Stimulated activated CD8-positive, alpha-beta memory T cell treated with anti-CD3 and anti-CD28 coated beads, Interleukin-12 subunit alpha, Interleukin-12 subunit beta, amount 100 ng/mL, for 24 hours (primary cell): ENCODE measurements around the gene SUSD3.

Experiments
- DNase-seq: peaks from one replicate; pipeline ENCODE4 v3.0.0-alpha.2; 2020; ENCODE audit errors: extremely low read depth

The SUSD3 gene

DNA sequence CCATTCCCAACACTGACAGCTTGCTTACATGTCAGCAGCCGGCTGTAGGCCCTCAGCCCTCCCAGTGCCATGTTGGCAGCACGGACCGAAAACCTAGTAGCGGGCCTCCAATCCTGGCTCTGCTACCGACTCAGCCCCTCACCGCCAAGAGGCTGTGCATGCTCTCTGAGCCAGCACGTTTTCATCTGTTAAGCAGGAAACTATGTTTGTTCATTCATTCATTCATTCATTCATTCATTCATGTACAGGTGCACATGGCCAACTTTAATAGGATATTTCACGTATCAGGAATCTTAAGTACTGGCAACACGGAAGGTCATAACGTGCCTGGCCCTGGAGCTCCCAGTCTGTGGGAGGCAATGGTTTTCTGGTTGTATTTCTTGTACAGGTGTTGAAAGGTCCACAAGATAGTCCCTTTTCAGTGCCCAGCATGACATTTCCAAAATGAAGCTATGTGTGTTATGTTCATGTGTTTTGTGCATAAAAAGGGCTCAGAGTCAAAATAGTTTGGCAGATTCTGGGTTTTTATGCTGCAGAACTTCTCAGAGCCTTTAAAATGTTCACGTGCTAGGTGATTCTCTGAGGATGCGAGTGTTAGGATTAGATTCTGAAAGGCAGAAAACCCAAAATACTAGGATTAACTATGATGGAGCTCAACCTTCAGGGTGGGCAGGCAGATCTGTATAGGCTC, 17.7 kb downstream of the SUSD3 start:
- no peak for DNase-seq

DNA sequence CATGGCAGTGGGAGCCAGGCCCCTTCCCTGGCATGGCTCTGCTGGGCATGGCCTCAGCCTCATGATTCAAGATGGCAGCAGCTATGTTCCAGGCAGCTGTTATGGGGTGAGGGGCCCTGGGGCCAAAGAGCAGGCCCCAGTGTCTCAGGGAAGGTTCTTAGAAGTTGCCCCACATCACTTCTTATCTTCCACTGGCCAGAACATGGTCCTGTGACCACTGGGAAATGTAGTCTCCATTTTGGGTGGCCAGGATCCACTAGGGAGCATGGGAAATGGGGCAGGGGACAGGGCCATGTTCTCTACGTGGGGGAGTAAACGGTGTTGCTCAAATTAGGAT, 18.3 kb downstream of the SUSD3 start:
- DNase-seq, result no peak

DNA sequence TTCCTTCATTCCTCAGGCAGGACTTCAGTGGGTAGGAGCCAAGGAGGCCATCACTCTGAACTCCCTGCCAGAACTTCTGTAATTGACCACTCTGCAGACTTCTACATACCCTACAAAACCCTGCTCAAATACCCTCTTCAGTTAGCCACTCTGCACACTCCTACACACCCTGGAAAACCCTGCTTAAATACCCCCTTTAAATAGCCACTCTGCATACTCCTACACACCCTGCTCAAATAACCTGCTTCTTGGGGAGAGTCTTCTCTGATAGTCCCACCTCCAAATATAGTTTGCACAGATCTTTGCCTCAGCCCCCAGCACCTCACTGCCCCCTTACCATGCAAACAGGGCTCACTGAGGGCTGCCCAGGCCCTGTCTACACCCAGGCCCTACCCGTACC, 18.9 kb downstream of the SUSD3 start:
- DNase-seq, result no peak

DNA sequence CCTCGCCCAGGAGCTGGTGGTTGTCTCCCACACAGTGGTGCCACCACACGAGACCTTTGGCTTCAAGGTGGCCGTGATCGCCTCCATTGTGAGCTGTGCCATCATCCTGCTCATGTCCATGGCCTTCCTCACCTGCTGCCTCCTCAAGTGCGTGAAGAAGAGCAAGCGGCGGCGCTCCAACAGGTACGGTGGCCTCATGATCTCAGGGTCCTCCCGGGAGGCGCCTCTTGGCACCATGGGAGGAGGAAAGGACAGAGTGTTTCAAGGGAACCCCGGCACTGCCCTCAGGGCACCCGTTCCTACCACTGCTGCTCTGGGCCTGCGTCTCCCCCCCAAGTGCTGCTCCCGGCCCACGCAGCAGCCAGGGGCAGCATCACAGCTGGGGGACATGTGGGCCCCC, 19.3 kb downstream of the SUSD3 start:
- no peak for DNase-seq

DNA sequence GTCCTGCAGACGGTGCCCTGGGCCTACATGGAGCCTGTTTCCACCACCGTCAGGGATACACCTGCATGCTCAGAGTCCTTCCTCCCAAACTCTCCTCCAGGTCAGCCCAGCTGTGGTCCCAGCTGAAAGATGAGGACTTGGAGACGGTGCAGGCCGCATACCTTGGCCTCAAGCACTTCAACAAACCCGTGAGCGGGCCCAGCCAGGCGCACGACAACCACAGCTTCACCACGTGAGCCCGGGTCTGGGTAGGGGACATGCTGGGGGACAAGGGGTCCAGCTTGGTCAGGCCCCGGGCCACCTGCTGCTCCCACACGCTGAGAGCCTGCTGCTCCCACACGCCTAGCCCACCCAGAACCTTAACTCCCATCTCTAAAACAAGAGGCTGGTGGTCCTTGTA, 20.9 kb downstream of the SUSD3 start:
- no peak for DNase-seq

DNA sequence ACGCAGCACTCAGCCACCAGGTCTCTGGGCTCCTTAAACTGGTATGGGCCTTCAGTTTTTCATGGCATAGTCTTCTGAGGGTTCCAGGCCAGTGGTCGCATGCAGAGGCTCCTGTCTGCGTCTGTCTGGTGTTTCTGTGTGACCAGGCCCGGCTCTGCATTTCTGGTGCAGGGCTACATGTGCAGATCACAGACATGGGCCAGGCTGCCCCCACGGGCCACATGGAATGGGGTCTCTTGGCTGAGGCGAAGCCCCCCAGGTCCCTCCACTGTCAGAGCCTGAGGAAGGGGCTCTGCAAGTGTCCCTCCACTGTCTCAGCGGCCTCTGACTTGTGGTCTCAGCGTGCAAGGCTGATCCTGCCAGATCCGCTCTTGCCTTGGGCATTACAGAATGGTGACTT, 21.9 kb downstream of the SUSD3 start:
- no peak for DNase-seq

DNA sequence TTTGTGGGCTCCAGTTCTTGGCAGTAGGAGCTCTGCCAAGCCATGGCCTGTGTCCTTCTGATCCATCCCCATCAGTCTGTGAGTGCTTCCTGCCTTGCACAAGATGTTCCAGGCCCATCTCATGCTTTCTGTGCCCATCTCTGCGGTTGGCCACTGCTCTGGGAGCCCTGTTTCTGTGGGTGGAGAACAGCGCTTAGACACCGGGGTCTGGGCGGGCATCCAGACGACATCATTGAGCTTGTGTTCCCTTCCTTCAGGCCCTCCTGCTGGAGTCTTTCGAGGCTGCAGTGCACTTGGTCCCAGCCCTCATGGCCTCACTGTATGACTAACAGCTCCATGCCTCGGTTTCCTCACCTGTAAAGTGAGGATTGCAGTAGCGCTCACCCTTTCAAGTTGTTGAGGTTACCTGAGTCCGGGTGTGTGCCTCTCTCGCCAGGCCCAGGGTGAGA, 22.6 kb downstream of the SUSD3 start:
- no peak for DNase-seq

DNA sequence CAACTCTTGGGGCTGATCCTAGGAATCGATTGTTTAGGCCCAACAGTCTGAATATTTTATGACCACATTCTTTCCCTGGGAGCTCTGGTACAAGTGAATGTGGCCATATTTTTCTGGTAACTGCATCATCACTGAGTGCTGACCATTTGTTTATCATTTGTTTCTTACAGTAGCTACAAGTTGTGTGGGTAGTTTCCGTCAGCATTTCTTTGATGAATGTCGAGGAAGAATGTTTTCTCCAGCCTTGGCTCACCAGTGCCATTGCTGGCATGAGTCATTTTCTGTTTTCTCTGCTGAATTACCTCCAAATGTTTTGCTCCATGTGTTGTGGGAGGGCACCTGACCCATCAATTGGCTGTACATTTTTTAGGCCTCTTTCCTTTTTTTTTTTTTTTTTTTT, 23.4 kb downstream of the SUSD3 start:
- no peak for DNase-seq

DNA sequence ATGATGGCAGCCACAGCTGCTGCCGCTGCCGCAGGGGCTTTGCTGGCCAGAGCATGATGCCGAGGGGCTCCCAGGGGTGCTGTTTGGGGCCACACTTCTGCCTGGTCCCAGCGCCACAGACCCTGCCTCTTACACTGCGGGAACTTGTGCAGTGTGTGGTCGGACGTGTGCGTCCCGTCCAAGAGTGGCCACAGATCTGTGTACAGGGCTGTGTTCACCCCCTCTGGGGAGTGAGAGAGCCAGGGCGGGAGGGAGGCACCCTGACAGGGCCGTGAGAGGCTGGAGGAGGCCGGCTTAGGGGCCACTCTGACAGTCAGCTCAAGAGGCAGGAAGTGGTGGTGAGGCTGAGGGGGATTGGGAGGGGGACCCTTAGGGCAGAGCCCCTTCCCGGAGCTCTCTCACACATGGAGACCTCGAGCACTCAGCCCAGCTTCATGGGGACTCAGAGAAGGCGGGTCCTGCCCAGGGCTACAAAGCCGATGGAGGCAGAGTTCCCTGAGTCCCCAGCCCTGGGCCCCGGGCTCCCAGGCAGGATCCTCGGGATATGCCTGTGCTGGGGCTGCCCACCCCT, 24.4 kb downstream of the SUSD3 start:
- DNase-seq, result no peak

DNA sequence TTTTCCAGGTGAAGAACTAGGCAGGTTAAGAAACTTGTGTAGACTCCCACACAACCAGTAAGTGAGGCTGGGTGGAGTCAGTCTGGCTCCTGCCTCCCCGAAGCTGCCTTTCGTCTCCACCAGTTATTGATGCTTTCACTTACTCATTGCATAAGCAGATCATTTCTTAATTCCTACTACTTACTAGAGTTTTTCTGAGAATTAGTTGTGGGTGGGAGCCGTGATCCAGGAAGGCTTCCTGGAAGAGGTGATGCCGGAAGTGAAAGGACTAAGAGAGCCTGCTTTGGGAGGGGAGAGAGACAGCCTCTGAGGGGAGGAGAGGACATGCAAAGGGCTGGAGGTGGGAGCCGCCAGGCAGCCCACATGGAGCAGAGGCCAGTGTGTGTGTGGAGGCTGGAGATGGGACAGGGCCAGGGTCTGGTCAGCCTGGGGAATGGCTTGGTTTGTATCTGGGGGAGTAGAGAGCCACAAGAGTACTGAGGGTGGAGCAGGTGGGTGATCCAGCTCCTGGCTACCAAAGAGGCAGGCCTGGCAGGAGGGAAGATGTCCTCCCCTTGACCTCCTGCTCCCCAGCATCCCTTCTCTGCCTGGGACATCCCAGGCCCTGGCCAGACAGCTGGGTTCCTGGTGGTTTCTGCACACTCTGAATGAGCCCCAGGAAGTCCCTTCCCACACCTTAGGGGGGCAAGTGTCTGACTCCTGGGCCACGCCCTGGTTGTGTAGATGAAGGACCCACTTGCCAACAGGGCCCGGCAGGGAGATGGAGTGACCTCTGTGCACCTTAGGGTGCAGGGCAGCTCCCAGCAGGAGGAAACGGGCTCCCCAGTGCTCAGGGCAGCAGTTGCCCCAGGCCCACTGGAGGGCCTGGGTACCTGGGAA, 25.3 kb downstream of the SUSD3 start:
- no peak for DNase-seq

DNA sequence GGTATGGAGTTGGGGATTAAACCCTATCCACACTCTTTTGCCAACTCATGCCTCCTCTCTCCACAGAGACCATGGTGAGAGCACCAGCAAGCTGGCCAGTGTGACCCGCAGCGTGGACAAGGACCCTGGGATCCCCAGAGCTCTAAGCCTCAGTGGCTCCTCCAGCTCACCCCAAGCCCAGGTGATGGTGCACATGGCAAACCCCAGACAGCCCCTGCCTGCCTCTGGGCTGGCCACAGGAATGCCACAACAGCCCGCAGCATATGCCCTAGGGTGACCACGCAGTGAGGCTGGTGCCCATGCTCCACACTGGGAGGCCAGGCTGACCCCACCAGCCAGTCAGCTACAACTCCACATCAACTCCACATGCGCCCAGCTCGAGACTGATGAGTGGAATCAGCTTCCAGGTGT, 26.0 kb downstream of the SUSD3 start:
- no peak for DNase-seq

DNA sequence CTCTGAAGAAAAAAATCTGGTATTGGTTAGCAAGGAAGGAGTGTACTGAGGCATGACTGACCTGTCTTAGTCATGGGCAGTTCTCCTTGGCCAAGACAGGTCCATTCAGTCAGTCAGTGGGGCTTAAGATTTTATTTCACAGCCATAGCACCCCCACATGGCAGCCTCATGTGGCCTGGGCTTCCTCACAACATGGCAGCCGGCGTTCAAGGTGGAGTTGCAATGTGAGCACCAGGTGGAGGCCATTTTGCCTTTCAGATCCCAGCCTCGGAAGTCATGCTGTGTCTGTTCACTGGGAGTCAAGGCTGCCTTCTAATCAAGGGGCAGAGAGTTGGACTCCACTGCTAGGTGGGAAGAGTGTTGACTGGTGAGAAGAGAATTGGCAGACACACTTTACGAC, 27.2 kb downstream of the SUSD3 start:
- DNase-seq, result no peak

DNA sequence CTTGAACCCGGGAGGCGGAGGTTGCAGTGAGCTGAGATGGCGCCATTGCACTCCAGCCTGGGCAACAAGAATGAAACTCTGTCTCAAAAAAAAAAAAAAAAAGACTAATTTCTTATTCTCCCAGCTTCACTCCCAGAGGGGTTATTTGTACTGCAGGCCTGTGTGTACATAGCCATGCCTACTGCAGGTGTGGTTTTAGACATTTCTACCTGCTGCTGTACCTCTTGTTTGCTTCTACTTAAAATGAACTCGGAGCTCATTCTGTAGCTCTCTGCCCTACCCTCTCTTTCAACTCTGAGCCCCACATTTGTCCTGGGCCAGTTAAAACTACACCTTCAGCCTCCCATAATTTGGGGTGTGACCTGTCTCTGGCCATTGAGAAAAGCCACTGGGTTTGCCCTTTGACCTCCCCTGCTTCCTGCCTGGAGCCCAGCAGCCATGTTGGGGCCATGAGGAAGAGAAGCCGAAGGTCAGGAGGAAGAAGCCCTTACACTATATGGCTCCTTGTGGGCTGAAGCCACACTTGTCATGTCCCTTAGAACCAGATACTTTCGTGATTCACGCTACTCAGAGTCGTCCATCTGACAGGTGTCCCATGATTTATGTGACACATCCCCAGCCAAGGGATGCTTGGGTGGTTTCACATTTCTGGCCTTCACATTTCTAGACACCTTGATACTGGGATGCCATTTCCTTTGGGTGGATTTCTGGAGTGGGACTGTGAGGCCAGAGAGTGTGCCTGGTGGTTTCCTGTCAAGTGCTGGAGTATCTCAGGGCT, 28.1 kb downstream of the SUSD3 start:
- no peak for DNase-seq

DNA sequence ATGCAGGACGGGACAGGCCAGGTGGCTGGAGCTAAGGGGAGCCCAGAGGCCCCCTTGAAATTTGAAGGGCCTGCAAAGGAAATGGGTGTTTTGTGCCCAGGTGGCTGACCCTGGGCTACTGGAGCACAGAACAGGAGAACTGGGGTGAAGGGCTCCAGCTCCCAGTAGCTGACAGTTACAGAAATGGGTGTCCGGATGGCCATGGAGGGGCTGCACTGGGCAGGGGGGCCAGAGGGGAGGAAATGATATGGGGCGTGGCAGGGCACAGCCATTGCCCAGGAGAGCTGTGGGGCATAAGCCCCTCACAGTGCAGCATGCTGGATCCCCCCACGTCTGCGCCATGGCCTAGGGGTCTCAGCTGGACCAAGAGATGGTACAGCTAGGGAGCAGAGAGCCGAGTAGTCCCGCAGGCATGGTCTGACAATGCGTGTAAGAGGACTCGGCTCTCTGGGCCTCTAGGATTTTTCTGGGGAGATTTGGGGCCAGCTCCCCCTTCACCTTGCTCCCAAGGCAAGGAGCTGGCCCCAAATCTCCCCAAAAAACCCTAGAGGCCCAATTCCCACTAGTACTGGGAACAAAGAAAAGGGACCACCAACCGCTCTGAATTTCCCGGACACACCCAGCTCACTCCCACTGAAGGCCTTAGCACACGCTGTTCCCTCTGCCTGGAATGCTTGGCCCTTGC, 29.6 kb downstream of the SUSD3 start:
- DNase-seq, result no peak

DNA sequence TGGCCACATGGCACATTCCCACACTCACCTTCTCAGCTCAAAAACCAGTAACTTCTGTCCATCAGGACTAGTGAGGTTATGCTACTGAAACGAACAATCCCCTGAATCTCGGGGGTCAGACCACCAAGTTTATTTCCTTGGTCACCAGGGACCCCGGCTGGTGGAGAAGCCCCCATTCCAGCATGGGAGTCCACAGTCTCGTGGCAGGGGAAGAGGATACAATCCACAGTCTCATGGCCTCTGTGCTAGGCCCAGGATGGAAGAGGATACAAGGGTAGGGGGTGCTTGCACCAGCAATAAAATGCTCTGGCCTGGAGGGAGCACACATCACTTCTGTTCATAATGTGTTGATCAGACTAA, 30.1 kb downstream of the SUSD3 start:
- no peak for DNase-seq

DNA sequence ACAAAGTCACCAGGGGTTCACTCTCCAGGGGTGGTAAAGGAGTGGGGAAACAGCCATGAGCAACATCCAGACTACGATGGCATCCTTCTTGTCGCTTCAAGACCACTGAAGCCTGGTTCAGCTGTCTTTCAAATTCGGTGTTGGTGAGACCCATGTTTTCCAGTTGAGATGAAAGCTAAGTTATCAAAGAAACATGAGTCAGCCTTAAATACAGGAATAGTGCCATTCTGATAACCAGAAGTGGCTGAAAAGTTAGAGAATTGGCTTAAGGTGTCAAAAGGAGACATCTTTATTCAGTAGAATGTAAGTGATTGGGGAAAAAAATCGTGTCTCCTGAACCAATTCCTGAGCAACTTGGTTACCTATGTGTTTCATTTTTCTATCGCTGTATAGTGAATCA, 30.5 kb downstream of the SUSD3 start:
- no peak for DNase-seq

DNA sequence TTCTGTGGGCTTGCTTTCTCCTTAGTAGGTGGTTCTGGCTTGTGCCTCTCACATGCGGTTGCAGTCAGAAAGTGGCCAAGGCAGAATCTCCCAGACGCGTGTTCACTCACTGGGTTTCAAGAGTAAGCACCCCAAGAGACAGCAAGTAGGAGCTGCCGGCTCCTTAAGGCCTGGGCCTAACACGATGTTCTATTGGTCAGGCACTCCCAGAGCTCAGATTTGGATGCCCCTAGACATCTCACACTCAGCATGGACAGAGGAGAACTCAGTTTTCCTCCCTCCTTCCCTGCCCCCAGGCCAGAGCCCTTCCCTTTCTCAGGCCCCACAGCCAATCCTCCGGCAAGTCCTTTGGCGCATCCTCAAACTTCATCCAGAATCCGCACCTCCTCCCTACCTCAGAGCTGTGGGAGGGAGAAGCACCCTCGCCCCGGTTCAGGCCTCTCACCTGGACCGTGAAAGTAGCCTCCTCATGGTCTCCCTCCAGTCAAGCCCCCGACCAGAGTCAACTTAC, 31.0 kb downstream of the SUSD3 start:
- no peak for DNase-seq

DNA sequence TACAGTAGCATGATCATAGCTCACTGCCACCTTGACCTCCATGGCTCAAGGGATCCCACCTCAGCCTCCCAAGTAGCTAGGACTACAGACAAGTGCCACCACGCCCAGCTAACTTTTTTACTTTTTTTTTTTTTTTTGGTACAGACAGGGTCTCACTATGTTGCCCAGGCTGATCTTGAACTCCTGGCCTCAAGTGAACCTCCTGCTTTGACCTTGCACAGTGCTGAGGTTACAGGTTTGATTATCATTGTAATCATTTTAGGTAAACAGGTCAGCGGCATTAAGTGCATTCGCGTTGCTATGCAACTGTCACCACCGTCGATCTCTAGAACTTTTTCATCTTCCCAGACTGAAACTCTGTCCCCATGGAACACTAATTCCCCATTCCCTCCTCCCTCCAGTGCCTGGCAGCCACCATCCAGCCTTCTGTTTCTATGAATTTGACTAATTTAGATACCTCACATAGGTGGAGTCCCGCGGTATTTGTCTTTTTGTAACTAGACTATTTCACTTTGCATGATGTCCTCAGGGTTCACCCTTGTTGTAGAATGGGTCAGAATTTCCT, 31.7 kb downstream of the SUSD3 start:
- no peak for DNase-seq

DNA sequence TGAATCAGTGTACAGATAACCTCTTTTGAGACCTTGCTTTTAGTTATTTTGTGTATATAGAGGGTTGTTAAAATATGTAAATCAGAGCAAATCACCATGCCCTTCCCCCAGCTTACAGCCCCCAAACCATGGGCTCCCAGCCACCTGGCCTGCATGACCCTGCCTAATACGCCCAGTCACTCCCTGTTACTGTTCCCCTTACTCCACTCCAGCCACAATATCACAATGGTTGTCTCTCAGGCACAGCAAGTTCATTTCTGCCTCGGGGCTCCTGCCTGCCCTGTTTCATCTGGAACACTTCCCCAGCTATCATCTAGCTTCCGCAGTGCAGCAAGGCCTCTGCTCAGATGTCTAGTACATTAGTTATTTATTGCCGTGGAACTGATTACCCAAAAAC, 32.6 kb downstream of the SUSD3 start:
- no peak for DNase-seq

DNA sequence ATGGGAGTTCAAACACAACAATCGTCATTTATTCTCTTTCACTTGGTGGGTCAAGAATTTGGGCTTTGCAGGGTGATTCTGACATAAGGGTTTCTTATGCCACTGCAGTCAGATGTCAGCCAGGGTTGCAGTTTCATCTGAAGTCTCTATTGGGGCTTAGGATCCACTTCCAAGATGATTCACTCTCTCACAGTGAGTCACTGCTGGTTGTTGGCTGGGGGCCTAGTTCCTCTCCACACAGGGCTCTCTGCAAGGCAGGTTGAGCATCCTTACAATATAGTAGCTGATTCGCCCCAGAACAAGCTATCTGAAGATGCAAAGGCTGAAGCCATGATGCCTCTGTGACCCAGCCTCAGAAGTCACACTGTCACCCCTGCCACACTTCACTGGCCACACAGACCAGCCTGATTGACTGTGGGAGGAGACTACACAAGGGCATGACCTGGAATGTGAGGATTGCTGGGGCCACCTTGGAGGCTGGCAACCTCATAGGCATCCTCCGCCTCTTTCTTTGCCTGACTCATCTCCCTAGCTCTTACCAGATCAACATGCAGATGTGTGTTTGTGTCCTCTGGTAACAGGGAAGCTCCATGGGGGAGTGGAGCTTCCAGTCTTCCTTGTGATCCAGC, 33.1 kb downstream of the SUSD3 start:
- peak; percentile 43 for DNase-seq
